ENCODE results near the gene MKKS. TPM values are rescaled to one million over a fixed set of nuclear protein-coding genes. Genes with fewer than 3 reads are reported as not detected.

MKKS gene
- total and polyA plus RNA-seq, 2 of the 13 experiments (the other 11 are each of a cell fraction or from before 2014, with no cell fraction given), result 26.7 to 34.5 TPM

GRCh38 chr20:10368702-10369041 is 65.3 kb downstream of the MKKS start (continued):
- TF ChIP-seq ZNF142 (CRISPR knock-in tag; IDR thresholded peaks at IDR 0.05) (no peak), CAMTA2 (CRISPR knock-in tag; IDR thresholded peaks at IDR 0.05; ENCODE audit: borderline replicate concordance) (no peak), MIER2 (CRISPR knock-in tag; IDR thresholded peaks at IDR 0.05) (no peak), ZNF557 (CRISPR knock-in tag; IDR thresholded peaks at IDR 0.05) (no peak), KIAA2018 (CRISPR knock-in tag; IDR thresholded peaks at IDR 0.05; ENCODE audit: borderline replicate concordance) (no peak), SMAD3 (CRISPR knock-in tag; IDR thresholded peaks at IDR 0.05) (no peak), POLR2AphosphoS5 (IDR thresholded peaks at IDR 0.05; ENCODE audit: low read depth, low read length) (0 out of 2 replicates have a peak, but pooled peaks have one; percentile 22), RAD51 (IDR thresholded peaks at IDR 0.05; ENCODE audit: borderline replicate concordance) (no peak), ZNF180 (CRISPR knock-in tag; IDR thresholded peaks at IDR 0.05; ENCODE audit: borderline replicate concordance, low read depth) (no peak; the same call in 1 of the 2 replicates), PITX1 (CRISPR knock-in tag; IDR thresholded peaks at IDR 0.05) (peak; percentile 25; the same call in 1 of the 2 replicates), USF2 (IDR thresholded peaks at IDR 0.05; ENCODE audit: low read depth, low read length) (no peak), USF2 (CRISPR knock-in tag; IDR thresholded peaks at IDR 0.05; ENCODE audit: borderline replicate concordance) (no peak), TOE1 (CRISPR knock-in tag; IDR thresholded peaks at IDR 0.05) (no peak)

All from HepG2 (cell line).